K562 treated with DMSO at 1 percent for 24 hours (cell line): Measurements from ENCODE around the gene SGCB. TPM values are rescaled to one million over a fixed set of nuclear protein-coding genes. Genes with fewer than 3 reads are reported as not detected.

ENCODE experiments used
- total RNA-seq: library from RNA; unstranded; fragments of 300-600 nt; gene quantifications from 2 replicates; pipeline ENCODE4 v1.2.3, GENCODE V29; 2022; ENCODE audit warnings: low read depth; ENCODE audit not compliant: insufficient read depth

Gene SGCB, protein sequence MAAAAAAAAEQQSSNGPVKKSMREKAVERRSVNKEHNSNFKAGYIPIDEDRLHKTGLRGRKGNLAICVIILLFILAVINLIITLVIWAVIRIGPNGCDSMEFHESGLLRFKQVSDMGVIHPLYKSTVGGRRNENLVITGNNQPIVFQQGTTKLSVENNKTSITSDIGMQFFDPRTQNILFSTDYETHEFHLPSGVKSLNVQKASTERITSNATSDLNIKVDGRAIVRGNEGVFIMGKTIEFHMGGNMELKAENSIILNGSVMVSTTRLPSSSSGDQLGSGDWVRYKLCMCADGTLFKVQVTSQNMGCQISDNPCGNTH
- 0.20 and 0.50 TPM in 2 replicates for total RNA-seq

DNA sequence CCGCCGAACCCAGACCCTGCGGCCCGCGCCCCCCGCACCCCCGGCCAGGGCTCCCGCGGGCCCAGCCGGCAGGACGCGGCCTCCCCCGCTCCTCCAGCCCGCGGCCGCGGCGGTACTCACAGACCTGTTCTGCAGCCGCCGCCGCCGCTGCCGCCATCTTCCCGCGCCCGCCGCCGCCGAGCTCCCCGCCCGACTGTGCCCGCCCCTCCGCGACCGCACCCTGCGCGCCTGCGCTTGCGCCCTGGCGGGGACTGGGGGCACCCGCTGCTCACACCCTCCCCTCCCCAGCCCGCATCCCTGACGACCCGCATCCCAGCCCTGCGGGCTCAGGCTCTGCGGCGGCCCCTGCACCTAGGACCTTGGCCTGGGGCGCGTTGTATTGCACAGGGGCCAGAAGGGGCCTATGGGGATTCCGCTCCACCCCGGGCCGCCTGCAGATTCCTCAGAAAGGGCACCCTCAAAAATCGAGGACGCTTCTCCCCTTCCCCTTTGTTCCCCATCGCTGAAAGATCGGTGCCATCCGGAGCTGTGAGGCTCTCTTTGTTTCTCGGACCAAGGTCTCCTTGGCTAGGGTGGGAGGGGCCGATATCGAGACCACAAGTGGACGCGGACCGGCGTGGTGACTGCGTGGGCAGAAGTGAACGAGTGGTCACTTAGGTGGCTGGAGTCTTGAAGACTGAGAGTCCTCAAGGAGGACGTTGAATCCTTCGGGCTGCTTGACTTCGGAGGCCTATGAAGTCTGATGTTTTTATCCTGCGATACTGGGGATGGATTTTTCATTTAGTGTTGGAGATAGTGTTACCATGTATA, at the start of gene SGCB:
Gene SGCB (minus strand): TSS at position 197 of the 810 bp plus-strand sequence. CDS start 40 bp downstream, at position 157.

DNA sequence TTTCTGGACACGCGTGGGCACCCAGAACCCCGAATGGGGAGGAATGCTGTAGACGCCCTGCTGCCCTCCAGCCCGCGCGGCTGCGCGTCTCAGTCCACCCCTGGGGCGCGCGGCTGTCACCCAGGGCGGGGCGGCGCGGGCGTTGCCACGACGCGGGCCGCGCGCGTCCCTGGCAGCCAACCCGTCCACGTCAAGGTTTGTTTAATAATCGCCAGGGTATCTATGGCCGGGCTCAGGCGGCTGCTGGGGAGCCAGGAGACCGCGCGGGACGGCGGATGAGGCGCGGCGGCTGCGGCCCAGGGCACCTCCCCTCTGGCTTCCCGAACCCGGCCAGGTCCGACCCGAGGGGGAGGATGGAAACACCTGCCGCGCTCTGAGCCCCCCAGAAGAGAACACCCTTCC, 13.1 kb upstream of the SGCB start, which contains the start of gene SPATA18:
Gene SPATA18 (plus strand): TSS at position 92 of the 402 bp plus-strand sequence. CDS start 401 bp downstream, outside the sequence.

DNA sequence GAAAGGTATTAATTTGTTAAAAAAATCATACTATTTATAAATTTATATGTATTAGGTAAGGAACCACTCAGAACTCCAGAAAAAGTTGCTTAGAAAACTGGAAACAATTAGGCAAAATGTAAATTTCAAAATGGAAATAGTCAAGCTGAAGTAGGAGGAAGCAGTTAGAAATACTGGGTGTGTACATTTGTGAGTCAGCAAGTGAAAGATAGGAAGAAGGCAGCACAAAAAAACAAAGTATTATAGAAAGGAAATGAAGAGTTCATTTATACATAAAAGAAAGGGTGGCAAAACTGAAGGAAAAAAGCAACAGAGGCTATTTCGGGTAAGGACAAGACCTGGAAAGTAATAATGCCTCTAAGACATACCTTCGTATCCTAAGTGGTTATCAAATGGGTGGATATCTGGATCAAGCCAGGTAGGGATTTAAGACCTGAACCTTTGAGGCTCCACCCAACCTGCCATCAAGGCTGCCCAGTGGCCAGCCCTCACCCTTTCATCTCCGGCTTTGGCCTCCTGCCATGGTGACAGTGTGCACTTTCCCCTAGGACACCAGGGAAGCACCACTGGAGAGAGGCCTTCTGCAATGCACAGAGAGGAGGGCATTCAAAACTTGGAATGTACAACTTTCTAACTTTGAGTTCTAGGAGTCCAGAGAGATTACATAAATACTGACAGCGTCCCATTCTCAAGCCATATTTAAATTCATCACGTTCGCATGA, 18.0 kb downstream of the SGCB start, which contains the start of gene LRRC66:
Gene LRRC66 (minus strand): TSS at position 428 of the 722 bp plus-strand sequence. CDS start 2,750 bp downstream, outside the sequence.

Other genes with a start within 250 kb of the SGCB start
- 4.7 and 8.4 TPM in 2 replicates for gene DCUN1D4, start 195.1 kb downstream of the SGCB start, total RNA-seq
- not detected in 2 replicates for gene LRRC66, start 17.9 kb downstream of the SGCB start, total RNA-seq
- not detected in 2 replicates for gene SPATA18, start 13.0 kb upstream of the SGCB start, total RNA-seq